Activated T-cell treated with anti-CD3 and anti-CD28 coated beads, Interleukin-2, amount 50 U/mL, for 48 hours (primary cell): Measurements from ENCODE around the gene TACC3.

Source experiments
- DNase-seq, 2 experiments: peaks; one replicate each; pipeline ENCODE4 v3.0.0-alpha.2; 2020

The TACC3 gene

GRCh38 chr4:1778642-1779392, 57.5 kb downstream of the TACC3 start:
- no peak for DNase-seq

DNA sequence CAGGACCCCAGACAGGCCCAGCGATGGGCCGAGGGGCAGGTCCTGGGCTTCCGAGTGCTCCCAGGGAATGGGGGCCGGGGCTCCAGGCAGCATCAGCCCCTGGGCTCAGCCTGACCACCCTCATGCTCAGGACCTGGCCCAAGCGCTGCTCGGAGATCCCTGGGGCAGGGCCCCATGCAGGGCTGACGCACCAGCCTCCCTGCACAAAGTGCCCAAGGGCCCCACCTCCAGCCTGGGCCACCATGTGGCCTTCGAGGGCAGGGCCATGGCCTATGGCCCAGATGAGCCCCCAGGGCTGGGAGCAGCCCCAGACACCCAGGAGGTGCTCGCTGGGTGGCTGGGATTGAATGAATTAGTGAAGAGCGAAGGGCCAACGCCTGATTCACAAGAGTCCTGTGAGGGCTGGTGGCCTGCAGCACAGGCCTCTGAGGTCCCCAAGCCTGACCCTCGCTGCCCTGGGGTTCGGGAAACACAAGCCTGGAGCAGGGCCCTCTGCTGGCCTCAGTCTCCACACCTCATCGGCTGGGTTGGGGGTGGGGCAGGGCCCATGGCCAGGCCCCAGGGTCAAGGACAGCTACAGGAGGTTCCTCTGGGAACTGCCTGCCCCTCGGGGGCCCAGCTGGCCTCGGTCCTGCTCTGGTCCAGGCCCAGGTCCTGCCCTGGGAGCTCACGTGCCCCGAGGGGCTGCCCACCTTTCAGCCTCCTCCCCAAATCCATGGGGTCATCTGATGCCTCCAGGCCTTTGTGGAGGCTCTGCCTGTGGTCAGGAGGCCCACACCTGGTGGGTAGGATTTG, 58.5 kb downstream of the TACC3 start:
- no peak for DNase-seq

- DNase-seq = no peak
Observed at GRCh38 chr4:1780435-1780834, 59.1 kb downstream of the TACC3 start.

GRCh38 chr4:1783015-1783414, 61.7 kb downstream of the TACC3 start:
- no peak for DNase-seq

GRCh38 chr4:1783970-1784369, 62.6 kb downstream of the TACC3 start:
- DNase-seq = no peak

GRCh38 chr4:1784395-1784788, 63.1 kb downstream of the TACC3 start:
- DNase-seq = no peak

DNA sequence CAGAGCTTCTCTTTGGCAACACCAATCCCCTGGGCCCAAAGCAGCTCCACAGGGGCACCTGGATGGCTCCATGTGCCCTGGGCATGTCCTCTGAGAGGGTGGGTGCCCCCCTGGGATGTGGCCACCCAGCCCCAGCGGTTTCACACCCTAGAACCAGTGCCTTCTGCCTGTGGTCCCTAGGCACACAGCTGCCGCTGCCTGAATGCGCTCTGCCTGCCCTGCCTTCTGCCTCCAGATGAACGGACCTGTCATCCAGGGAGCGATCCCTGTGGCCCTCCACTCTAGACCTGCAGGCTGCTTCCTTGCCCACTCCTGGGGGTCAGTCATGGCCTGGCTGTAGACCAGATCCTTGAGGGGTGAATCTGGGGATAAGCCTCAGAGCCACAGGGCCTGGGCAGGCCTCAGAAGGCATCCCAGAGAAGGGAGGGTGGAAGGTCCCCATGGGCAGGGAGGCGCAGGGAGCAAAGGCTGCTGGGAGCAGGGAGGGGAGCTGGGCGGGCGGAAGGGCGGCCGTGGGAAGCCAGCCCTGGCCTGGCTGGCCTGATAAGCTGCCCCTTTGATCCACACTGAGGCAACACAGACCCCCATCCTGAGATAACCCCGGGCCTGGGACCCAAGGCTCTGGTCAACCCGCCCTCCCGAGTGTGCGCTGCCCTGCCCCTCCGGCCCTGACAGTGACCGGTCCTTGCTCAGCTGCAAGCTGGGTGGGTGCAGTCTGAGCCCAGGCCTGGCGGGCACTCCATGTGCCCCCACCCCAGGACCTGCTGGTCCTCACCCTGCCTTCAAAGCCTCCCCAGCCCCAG, 63.7 kb downstream of the TACC3 start:
- no peak for DNase-seq

- no peak for DNase-seq
Observed at GRCh38 chr4:1785592-1785991, 64.3 kb downstream of the TACC3 start.

GRCh38 chr4:1786544-1787362, 65.4 kb downstream of the TACC3 start:
- no peak for DNase-seq

GRCh38 chr4:1787411-1788077, 66.2 kb downstream of the TACC3 start:
- no peak for DNase-seq

DNA sequence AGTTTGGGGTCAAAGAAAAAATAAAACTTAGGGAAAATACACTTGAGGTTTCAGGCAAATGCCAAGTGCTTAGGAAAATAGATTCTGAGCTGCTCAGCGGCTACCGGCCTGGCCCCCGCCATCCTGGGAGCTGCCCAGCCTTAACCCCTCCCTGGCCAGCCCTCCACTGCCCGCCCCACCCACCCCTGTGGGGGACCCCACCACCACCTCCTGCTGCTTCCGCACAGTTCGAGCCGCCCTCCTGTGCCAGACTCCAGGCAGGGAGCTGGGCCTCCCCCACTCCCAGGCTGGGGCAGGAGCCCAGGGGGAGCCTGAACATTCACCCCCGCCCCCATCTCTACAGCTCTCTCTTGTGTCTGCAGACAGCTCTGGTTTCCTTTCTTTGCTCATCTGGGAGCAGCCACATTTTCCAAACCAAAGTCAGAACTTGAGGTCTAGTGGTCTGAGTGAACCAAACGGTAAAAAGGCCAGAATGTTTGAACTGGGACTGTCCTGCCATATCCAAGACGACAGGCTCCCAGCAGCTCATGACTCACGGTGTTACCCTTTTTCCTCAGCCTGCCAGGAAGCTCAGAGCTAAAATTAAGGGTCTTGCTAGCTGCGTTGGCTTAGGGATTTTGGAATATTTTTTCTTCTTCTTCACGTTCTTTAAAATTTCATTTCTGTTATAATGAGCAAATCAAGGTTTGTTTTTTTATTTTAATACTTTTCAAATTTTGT, 67.1 kb downstream of the TACC3 start:
- no peak for DNase-seq

- DNase-seq = no peak
Observed at GRCh38 chr4:1789552-1789951, 68.2 kb downstream of the TACC3 start.

- no peak for DNase-seq
Observed at GRCh38 chr4:1790005-1790404, 68.7 kb downstream of the TACC3 start.

- no peak for DNase-seq
Observed at GRCh38 chr4:1792158-1792831, 71.0 kb downstream of the TACC3 start.

- peak; percentile 50 to 64 for DNase-seq
Observed at GRCh38 chr4:1792832-1793495, 71.6 kb downstream of the TACC3 start, which contains the start of gene FGFR3. Gene FGFR3, plus strand, starts transcription at chr4:1793293. Its CDS starts 642 bp downstream, at chr4:1793935.

DNA sequence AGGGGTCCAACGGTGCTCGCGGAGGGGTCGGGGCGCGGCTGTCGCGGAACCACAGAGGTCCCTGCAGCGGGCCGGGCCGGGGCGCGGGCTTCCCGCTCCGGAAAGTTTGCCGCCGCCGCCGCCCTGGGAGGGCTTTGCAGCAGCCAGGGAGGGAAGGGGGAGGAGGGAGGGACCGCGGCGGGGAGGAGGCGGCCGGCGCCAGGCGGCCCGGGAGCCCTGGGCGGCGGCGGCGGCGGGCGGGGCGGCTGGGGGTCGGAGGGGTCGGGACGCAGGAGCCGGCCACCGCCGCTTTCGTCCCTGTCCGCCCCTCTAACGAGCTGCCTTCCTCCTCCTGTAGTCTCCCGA, 72.1 kb downstream of the TACC3 start:
- DNase-seq = peak; percentile 46 to 60

GRCh38 chr4:1793940-1794808, 72.9 kb downstream of the TACC3 start:
- DNase-seq = peak in 1 of 2 experiments; percentile 44
